T-helper 17 cell (primary cell): Measurements from ENCODE around the gene SPEM1. TPM values are rescaled to one million over a fixed set of nuclear protein-coding genes. Genes with fewer than 3 reads are reported as not detected.
"Not testable (repeated sequence)": the region's sequence is repeated elsewhere in the genome, so short reads cannot be mapped to it uniquely, and the experiment has no call there.

Experiments
- ATAC-seq: fragments of 150-1000 bp; cut with Tn5 transposase; 2 replicates; pipeline ENCODE4 v1.10.0; 2021; ENCODE audit warnings: mild to moderate bottlenecking, moderate library complexity
- DNase-seq, 3 donors: peaks; one replicate each; pipeline versions ENCODE4 v3.0.0 to v3.0.0-alpha.2; 2020 to 2021
- H3K9me3 ChIP-seq: one replicate; pipeline ENCODE4 v1.7.0; 2013; ENCODE audit warnings: low read length, mild to moderate bottlenecking; ENCODE audit not compliant: control insufficient read depth, poor library complexity, severe bottlenecking
- H3K27ac Mint-ChIP-seq: one replicate; pipeline ENCODE4 v1.8.0; 2022; ENCODE audit warnings: mild to moderate bottlenecking, moderate library complexity, mixed read lengths
- H3K27me3 Mint-ChIP-seq: one replicate; pipeline ENCODE4 v1.8.0; 2022; ENCODE audit warnings: mixed read lengths
- H3K36me3 Mint-ChIP-seq: one replicate; pipeline ENCODE4 v1.8.0; 2022; ENCODE audit warnings: low read depth, mixed read lengths
- H3K4me1 Mint-ChIP-seq: one replicate; pipeline ENCODE4 v1.8.0; 2022; ENCODE audit warnings: mild to moderate bottlenecking, mixed read lengths
- H3K4me3 Mint-ChIP-seq: one replicate; pipeline ENCODE4 v1.8.0; 2022; ENCODE audit warnings: mild to moderate bottlenecking, moderate library complexity, mixed read lengths
- total RNA-seq, 4 donors: library from RNA in 2 of 4; stranded (reverse) in 2 of 4; gene quantifications; one replicate each; pipeline ENCODE4 v1.2.3 and lab custom pipeline; 2022 to 2026

SPEM1 gene
- total RNA-seq, 2 donors from 2014 or later, result not detected

DNA sequence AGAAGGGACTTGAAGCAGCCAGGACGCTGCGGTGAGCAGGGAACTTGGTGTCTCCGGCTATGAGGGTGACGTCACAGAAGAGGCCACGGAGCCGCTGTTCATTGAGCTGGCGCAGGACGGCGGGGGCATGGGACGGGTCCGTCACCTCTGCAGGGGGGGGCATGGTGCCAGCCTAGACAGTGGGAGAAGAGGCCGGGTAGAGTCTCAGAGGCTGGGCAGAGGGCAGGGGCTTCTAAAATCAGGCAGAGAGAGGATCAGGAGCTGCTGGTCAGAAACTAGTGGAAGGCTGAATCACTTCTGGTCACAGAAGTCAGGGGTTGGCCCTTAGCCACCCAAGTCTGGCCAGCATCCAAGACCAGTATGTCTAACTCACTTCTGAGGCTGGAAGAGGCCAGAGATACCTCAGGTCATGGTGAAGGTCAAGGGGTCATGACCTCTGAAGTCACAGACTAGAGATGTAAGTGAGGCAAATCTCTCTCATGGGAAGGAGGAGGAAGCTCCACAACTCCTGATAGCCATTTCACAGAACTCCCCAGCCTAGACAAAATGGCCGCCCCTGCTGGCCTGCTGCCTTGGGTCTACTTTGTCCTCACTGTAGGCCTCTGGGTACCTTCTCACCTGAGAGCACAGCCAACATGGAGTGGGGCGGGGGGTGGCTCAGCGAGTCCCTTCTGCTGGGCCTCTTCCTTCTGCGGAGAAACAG lies 46.7 kb downstream of the SPEM1 start:
- no peaks in the 10 kb centered on the region for H3K36me3 Mint-ChIP-seq
- peak overlapping the region; percentile 59 for H3K27ac Mint-ChIP-seq
- no peak for DNase-seq
- no peak for ATAC-seq
- H3K27me3 Mint-ChIP-seq, result no peaks in the 10 kb centered on the region
- no peak overlapping the region for H3K4me3 Mint-ChIP-seq
- no peaks in the 10 kb centered on the region for H3K9me3 ChIP-seq
- peaks cover 16% of the 10 kb centered on the region for H3K4me1 Mint-ChIP-seq

DNA sequence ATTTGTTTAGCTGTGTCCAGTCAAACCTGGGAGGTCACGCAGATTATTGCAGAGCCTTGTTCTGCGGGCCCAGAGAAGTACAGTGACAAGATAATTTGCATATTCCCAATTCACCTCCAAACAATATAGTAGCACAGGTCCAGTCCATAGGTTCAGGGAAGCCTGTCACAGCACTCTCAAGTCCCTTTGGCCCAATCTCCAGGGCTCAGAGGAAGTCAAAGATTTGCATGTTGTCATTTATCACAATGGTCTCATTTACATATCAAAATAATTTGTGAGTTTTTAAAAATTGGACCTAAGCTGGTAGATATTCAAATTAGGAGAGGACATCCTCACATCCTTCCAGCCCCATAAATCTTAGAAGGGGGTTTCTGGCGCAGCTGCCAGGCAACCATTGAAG lies 47.4 kb downstream of the SPEM1 start:
- ATAC-seq (no peak), DNase-seq (no peak)
- H3K27me3 Mint-ChIP-seq, result no peaks in the 10 kb centered on the region
- no peaks in the 10 kb centered on the region for H3K9me3 ChIP-seq
- no peak overlapping the region for H3K27ac Mint-ChIP-seq
- H3K4me3 Mint-ChIP-seq, result no peak overlapping the region
- H3K4me1 Mint-ChIP-seq, result peaks cover 19% of the 10 kb centered on the region
- no peaks in the 10 kb centered on the region for H3K36me3 Mint-ChIP-seq

DNA sequence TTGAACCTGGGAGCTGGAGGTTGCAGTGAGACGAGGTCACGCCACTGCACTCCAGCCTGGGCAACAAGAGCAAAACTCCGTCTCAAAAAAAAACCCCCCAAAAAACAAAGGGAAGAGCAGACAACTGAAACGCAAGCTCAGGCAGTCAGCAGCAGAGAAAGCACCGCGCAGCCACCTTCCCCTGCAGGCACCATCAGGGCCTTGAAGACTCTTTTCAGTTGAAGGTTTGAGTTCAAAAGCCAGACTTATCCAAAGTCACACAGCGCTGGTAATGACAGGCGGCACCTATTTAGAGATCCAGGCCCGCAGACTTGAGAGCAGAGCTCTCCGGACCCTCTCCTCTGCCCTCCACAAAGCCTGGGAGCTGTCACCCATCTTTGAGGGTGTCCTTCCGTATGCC lies 48.2 kb downstream of the SPEM1 start:
- H3K4me3 Mint-ChIP-seq, result no peak overlapping the region
- H3K9me3 ChIP-seq, result no peaks in the 10 kb centered on the region
- H3K4me1 Mint-ChIP-seq, result peaks cover 17% of the 10 kb centered on the region
- DNase-seq (no peak), ATAC-seq (no peak)
- no peaks in the 10 kb centered on the region for H3K36me3 Mint-ChIP-seq
- H3K27ac Mint-ChIP-seq, result no peak overlapping the region
- no peaks in the 10 kb centered on the region for H3K27me3 Mint-ChIP-seq

DNA sequence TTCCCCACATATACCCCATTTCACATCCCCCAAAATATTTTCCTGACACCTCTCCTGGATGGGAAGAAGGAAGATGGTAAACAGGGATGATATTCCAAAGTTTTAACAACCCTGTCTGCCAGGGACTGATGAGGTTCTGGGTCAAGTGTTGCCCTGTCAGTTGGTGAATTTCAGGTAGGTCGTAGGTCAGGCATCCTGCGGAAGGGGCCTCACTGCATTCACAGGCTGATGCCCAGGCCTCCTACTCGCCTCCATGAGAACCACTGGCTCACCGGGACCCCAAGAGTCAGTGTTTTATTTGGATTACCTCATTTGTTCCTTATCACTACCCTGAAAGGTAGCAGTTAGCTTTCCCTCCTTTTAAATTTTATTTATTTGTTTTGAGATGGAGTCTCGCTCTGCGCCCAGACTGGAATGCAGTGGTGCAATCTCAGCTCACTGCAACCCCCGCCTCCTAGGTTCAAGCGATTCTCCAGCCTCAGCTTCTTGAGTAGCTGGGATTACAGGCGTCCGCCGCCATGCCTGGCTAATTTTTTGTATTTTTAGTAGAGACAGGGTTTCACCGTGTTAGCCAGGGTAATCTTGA lies 48.8 kb downstream of the SPEM1 start:
- Mint-ChIP-seq H3K4me3 (no peak overlapping the region), H3K27ac (no peak overlapping the region), H3K4me1 (peaks cover 17% of the 10 kb centered on the region), H3K27me3 (no peaks in the 10 kb centered on the region), H3K36me3 (no peaks in the 10 kb centered on the region)
- no peaks in the 10 kb centered on the region for H3K9me3 ChIP-seq
- ATAC-seq (no peak), DNase-seq (no peak)

DNA sequence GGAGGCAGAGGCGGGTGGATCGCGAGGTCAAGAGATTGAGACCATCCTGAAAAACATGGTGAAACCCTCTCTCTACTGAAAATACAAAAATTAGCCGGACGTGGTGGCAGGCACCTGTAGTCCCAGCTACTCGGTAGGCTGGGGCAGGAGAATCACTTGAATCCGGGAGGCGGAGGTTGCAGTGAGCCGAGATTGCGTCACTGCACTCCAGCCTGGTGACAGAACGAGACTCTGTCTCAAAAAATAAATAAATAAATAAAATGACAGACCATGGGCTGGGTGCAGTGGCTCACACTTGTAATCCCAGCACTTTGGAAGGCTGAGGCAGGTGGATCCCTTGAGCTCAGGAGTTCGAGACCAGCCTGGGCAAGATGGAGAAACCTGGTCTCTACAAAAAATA lies 49.7 kb downstream of the SPEM1 start:
- H3K27ac Mint-ChIP-seq, H3K36me3 Mint-ChIP-seq, H3K4me3 Mint-ChIP-seq, H3K9me3 ChIP-seq, H3K27me3 Mint-ChIP-seq, DNase-seq, ATAC-seq: not testable (repeated sequence)
- H3K4me1 Mint-ChIP-seq, result peaks cover 17% of the 10 kb centered on the region

DNA sequence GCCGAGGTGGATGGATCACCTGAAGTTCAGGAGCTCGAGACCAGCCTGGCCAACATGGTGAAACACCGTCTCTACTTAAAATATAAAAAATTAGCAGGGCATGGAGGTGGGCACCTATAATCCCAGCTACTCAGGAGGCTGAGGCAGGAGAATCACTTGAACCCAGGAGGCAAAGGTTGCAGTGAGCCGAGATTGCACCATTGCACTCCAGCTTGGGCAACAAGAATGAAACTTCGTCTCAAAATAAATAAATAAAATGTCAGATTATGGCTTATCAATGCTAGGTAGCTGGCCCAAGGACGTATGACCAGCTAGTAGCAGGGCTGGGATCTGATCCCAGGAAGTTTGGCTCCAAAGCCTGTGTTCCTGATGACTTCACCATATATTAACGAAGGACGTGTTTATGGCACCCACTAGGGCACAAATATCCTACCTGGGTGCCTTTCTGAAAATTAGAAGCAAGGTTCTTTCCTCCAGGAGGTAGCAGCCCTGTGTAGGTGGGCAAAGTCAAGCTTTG lies 50.4 kb downstream of the SPEM1 start:
- not testable (repeated sequence) for ATAC-seq, H3K36me3 Mint-ChIP-seq, H3K27ac Mint-ChIP-seq, H3K9me3 ChIP-seq, H3K27me3 Mint-ChIP-seq, DNase-seq, H3K4me3 Mint-ChIP-seq
- peaks cover 17% of the 10 kb centered on the region for H3K4me1 Mint-ChIP-seq

Other genes starting within 250 kb of the SPEM1 start
- under 1 TPM; 0.42 to 0.92 TPM for gene ASGR1, start 241.0 kb upstream of the SPEM1 start, total RNA-seq
- 10 to 100 TPM in 1 of 2 donors, 1 to 10 TPM in 1; 9.8 to 16.1 TPM for gene DLG4, start 200.5 kb upstream of the SPEM1 start, total RNA-seq
- gene ACADVL, start 200.4 kb upstream of the SPEM1 start, total RNA-seq, result 100 to 1,000 TPM; 268 to 279 TPM
- 10 to 100 TPM; 37.0 to 46.9 TPM for gene DVL2, start 185.8 kb upstream of the SPEM1 start, total RNA-seq
- 10 to 100 TPM; 19.2 to 23.2 TPM for gene PHF23, start 180.9 kb upstream of the SPEM1 start, total RNA-seq
- 100 to 1,000 TPM; 212 to 247 TPM for gene GABARAP, start 177.9 kb upstream of the SPEM1 start, total RNA-seq
- 100 to 1,000 TPM; 112 to 115 TPM for gene CTDNEP1, start 168.6 kb upstream of the SPEM1 start, total RNA-seq
- 10 to 100 TPM; 43.0 to 51.0 TPM for gene ELP5, start 168.1 kb upstream of the SPEM1 start, total RNA-seq
- gene CLDN7, start 157.8 kb upstream of the SPEM1 start, total RNA-seq, result 1 to 10 TPM in 1 of 2 donors, under 1 TPM in 1; 0.78 to 1.2 TPM
- not detected for gene SLC2A4, start 138.6 kb upstream of the SPEM1 start, total RNA-seq
- not detected for gene YBX2, start 125.7 kb upstream of the SPEM1 start, total RNA-seq
- 100 to 1,000 TPM; 496 to 601 TPM for gene EIF5A, start 112.7 kb upstream of the SPEM1 start, total RNA-seq
- gene GPS2, start 105.0 kb upstream of the SPEM1 start, total RNA-seq, result 100 to 1,000 TPM in 1 of 2 donors, 10 to 100 TPM in 1; 96.5 to 104 TPM
- gene NEURL4, start 91.0 kb upstream of the SPEM1 start, total RNA-seq, result 10 to 100 TPM; 29.9 to 43.8 TPM
- gene ACAP1, start 83.8 kb upstream of the SPEM1 start, total RNA-seq, result 100 to 1,000 TPM; 641 to 702 TPM
- gene KCTD11, start 68.2 kb upstream of the SPEM1 start, total RNA-seq, result 1 to 10 TPM; 1.6 to 2.7 TPM
- gene TMEM95, start 65.2 kb upstream of the SPEM1 start, total RNA-seq, result not detected
- 1 to 10 TPM; 4.8 to 5.9 TPM for gene TNK1, start 39.2 kb upstream of the SPEM1 start, total RNA-seq
- 100 to 1,000 TPM; 120 to 126 TPM for gene PLSCR3, start 25.8 kb upstream of the SPEM1 start, total RNA-seq
- gene TMEM256, start 16.2 kb upstream of the SPEM1 start, total RNA-seq, result 10 to 100 TPM; 27.3 to 31.7 TPM
- gene NLGN2, start 12.5 kb upstream of the SPEM1 start, total RNA-seq, result 1 to 10 TPM; 5.1 to 6.5 TPM
- gene SPEM2, start 5.3 kb downstream of the SPEM1 start, total RNA-seq, result not detected
- not detected for gene SPEM3, start 8.5 kb downstream of the SPEM1 start, total RNA-seq
- 10 to 100 TPM; 12.6 to 13.2 TPM for gene TMEM102, start 15.1 kb downstream of the SPEM1 start, total RNA-seq
- gene FGF11, start 19.2 kb downstream of the SPEM1 start, total RNA-seq, result 1 to 10 TPM; 2.0 to 2.6 TPM
- gene CHRNB1, start 24.7 kb downstream of the SPEM1 start, total RNA-seq, result 1 to 10 TPM; 7.0 to 7.2 TPM
- gene ZBTB4, start 59.3 kb downstream of the SPEM1 start, total RNA-seq, result 10 to 100 TPM; 44.9 to 49.5 TPM
- not detected for gene SLC35G6, start 61.1 kb downstream of the SPEM1 start, total RNA-seq
- gene POLR2A, start 64.0 kb downstream of the SPEM1 start, total RNA-seq, result 100 to 1,000 TPM; 553 to 572 TPM
- gene TNFSF12, start 128.7 kb downstream of the SPEM1 start, total RNA-seq, result 10 to 100 TPM; 41.7 to 49.2 TPM
- 1 to 10 TPM; 2.9 to 3.1 TPM for gene TNFSF13, start 138.4 kb downstream of the SPEM1 start, total RNA-seq
- 10 to 100 TPM; 33.4 to 37.0 TPM for gene SENP3, start 141.6 kb downstream of the SPEM1 start, total RNA-seq
- gene CD68, start 159.3 kb downstream of the SPEM1 start, total RNA-seq, result 1 to 10 TPM; 3.9 to 8.1 TPM
- gene MPDU1, start 163.5 kb downstream of the SPEM1 start, total RNA-seq, result 10 to 100 TPM; 28.9 to 32.7 TPM
- not detected for gene SOX15, start 169.8 kb downstream of the SPEM1 start, total RNA-seq
- gene FXR2, start 194.6 kb downstream of the SPEM1 start, total RNA-seq, result 10 to 100 TPM; 22.3 to 23.4 TPM
- 10 to 100 TPM; 39.1 to 42.9 TPM for gene SAT2, start 207.5 kb downstream of the SPEM1 start, total RNA-seq
- gene SHBG, start 209.8 kb downstream of the SPEM1 start, total RNA-seq, result under 1 TPM in 1 of 2 donors, not detected in 1; 0.40 TPM
- gene ATP1B2, start 230.6 kb downstream of the SPEM1 start, total RNA-seq, result under 1 TPM in 1 of 2 donors, not detected in 1; 0.15 TPM